ENCODE measurements around the gene CHD8.
A peak's percentile ranks its signal among the peaks of the same experiment; 100 is the strongest.

Gene CHD8

GRCh38 chr14:21356511-21356910 lies 99.4 kb downstream of the CHD8 start:
- H3K27me3 Mint-ChIP-seq = no peaks in the 10 kb centered on the region
- no peak overlapping the region for H3K4me3 Mint-ChIP-seq
- peaks cover 98% of the 10 kb centered on the region for H3K36me3 Mint-ChIP-seq (ENCODE audit: low read depth)
- no peak for DNase-seq
- no peaks in the 10 kb centered on the region for H3K9me3 Mint-ChIP-seq
- peak overlapping the region; percentile 44 for H3K27ac Mint-ChIP-seq
- H3K4me1 Mint-ChIP-seq (ENCODE audit: low read depth) = no peaks in the 10 kb centered on the region

- Mint-ChIP-seq H3K9me3 (no peaks in the 10 kb centered on the region), H3K4me3 (no peak overlapping the region), H3K27ac (peak overlapping the region; percentile 22), H3K36me3 (ENCODE audit: low read depth) (peaks cover 74% of the 10 kb centered on the region), H3K27me3 (no peaks in the 10 kb centered on the region), H3K4me1 (ENCODE audit: low read depth) (no peaks in the 10 kb centered on the region)
- DNase-seq = no peak
These were observed 103.3 kb downstream of the CHD8 start for GRCh38 chr14:21352587-21352986.

- no peak for DNase-seq
- H3K4me1 Mint-ChIP-seq (ENCODE audit: low read depth) = no peaks in the 10 kb centered on the region
- peaks cover 54% of the 10 kb centered on the region for H3K36me3 Mint-ChIP-seq (ENCODE audit: low read depth)
- no peaks in the 10 kb centered on the region for H3K9me3 Mint-ChIP-seq
- H3K4me3 Mint-ChIP-seq = no peak overlapping the region
- H3K27me3 Mint-ChIP-seq = no peaks in the 10 kb centered on the region
- no peak overlapping the region for H3K27ac Mint-ChIP-seq
These were observed 105.4 kb downstream of the CHD8 start for GRCh38 chr14:21350539-21350938.

- Mint-ChIP-seq H3K4me1 (ENCODE audit: low read depth) (peaks cover 3% of the 10 kb centered on the region), H3K27me3 (no peaks in the 10 kb centered on the region), H3K27ac (no peak overlapping the region), H3K9me3 (no peaks in the 10 kb centered on the region), H3K36me3 (ENCODE audit: low read depth) (peaks cover 21% of the 10 kb centered on the region), H3K4me3 (no peak overlapping the region)
- no peak for DNase-seq
These were observed 108.7 kb downstream of the CHD8 start for GRCh38 chr14:21347201-21347600.

GRCh38 chr14:21346532-21347135 lies 109.3 kb downstream of the CHD8 start:
- peaks cover 16% of the 10 kb centered on the region for H3K36me3 Mint-ChIP-seq (ENCODE audit: low read depth)
- peaks cover 3% of the 10 kb centered on the region for H3K4me1 Mint-ChIP-seq (ENCODE audit: low read depth)
- no peak overlapping the region for H3K27ac Mint-ChIP-seq
- H3K27me3 Mint-ChIP-seq = no peaks in the 10 kb centered on the region
- no peaks in the 10 kb centered on the region for H3K9me3 Mint-ChIP-seq
- H3K4me3 Mint-ChIP-seq = no peak overlapping the region
- DNase-seq = no peak

- H3K36me3 Mint-ChIP-seq (ENCODE audit: low read depth) = no peaks in the 10 kb centered on the region
- H3K27me3 Mint-ChIP-seq = peaks cover 3% of the 10 kb centered on the region
- peaks cover 3% of the 10 kb centered on the region for H3K4me1 Mint-ChIP-seq (ENCODE audit: low read depth)
- no peak overlapping the region for H3K4me3 Mint-ChIP-seq
- DNase-seq = no peak
- H3K27ac Mint-ChIP-seq = no peak overlapping the region
- H3K9me3 Mint-ChIP-seq = no peaks in the 10 kb centered on the region
These were observed 112.7 kb downstream of the CHD8 start for GRCh38 chr14:21343035-21343794.

All from activated T-cell treated with anti-CD3 and anti-CD28 coated beads, Interleukin-2, amount 50 U/mL, for 24 hours (primary cell).